Neuronal stem cell (in vitro differentiated cells): ENCODE results near the gene GAS2L1.

Source experiments
- DNase-seq: peaks from one replicate; pipeline ENCODE4 v3.0.0-alpha.2; 2013; ENCODE audit warnings: low spot score
- H2AFZ ChIP-seq: one replicate; pipeline ENCODE4 v1.6.1; 2013; ENCODE audit warnings: mild to moderate bottlenecking, low read length, inconsistent platforms
- H2AK5ac ChIP-seq: 2 replicates; pipeline ENCODE4 v1.6.1; 2013; ENCODE audit warnings: low read depth, mild to moderate bottlenecking, inconsistent platforms, low read length, moderate library complexity, mixed read lengths
- H2BK120ac ChIP-seq: 2 replicates; pipeline ENCODE4 v1.6.1; 2013; ENCODE audit warnings: low read depth, mild to moderate bottlenecking, inconsistent platforms, low read length, moderate library complexity, mixed read lengths
- H2BK12ac ChIP-seq: one replicate; pipeline ENCODE4 v1.6.1; 2013; ENCODE audit warnings: low read length, inconsistent platforms
- H2BK15ac ChIP-seq: 2 replicates; pipeline ENCODE4 v1.6.1; 2013; ENCODE audit warnings: mild to moderate bottlenecking, low read length, inconsistent platforms, mixed read lengths
- H2BK5ac ChIP-seq: one replicate; pipeline ENCODE4 v1.6.1; 2013; ENCODE audit warnings: inconsistent platforms, mild to moderate bottlenecking, low read length, moderate library complexity
- H3K14ac ChIP-seq: one replicate; pipeline ENCODE4 v1.6.1; 2013; ENCODE audit warnings: low read length, inconsistent platforms
- H3K18ac ChIP-seq: 2 replicates; pipeline ENCODE4 v1.6.1; 2013; ENCODE audit warnings: low read length, inconsistent platforms
- H3K23ac ChIP-seq: 2 replicates; pipeline ENCODE4 v1.6.1; 2013; ENCODE audit warnings: low read depth, mild to moderate bottlenecking, mixed read lengths, low read length, inconsistent platforms; ENCODE audit not compliant: poor library complexity
- H3K27ac ChIP-seq: replicated peaks from 3 replicates; pipeline ENCODE4 v1.5.1; 2013; ENCODE audit warnings: low read length, inconsistent platforms
- H3K27me3 ChIP-seq, 3 experiments: 2 replicates each; pipeline ENCODE4 v1.6.1; 2013; ENCODE audit warnings: low read length in 3 of 3, mild to moderate bottlenecking in 2 of 3, inconsistent platforms in 1 of 3, low read depth in 1 of 3, mixed read lengths in 1 of 3, moderate library complexity in 1 of 3; ENCODE audit not compliant: control insufficient read depth in 3 of 3, insufficient read depth in 3 of 3
- H3K36me3 ChIP-seq, 2 donors: replicated peaks in 1 of 2; 2 replicates each; pipeline ENCODE4 v1.6.1; 2013; ENCODE audit warnings: low read length in 2 of 2; ENCODE audit not compliant: control insufficient read depth in 2 of 2, insufficient read depth in 2 of 2
- H3K4ac ChIP-seq: 2 replicates; pipeline ENCODE4 v1.6.1; 2013; ENCODE audit warnings: inconsistent platforms, mild to moderate bottlenecking, low read length, moderate library complexity
- H3K4me1 ChIP-seq, 2 donors: 1 replicate in 1 of 2; 2 replicates in 1 of 2; pipeline ENCODE4 v1.6.1; 2013; ENCODE audit warnings: low read length in 2 of 2, low read depth in 1 of 2; ENCODE audit not compliant: control insufficient read depth in 2 of 2, insufficient read depth in 1 of 2
- H3K4me2 ChIP-seq: one replicate; pipeline ENCODE4 v1.6.1; 2013; ENCODE audit warnings: mild to moderate bottlenecking, low read length, inconsistent platforms; ENCODE audit not compliant: insufficient read depth, poor library complexity, severe bottlenecking
- H3K4me3 ChIP-seq, 2 donors: 2 replicates each; pipeline ENCODE4 v1.5.1; 2013; ENCODE audit warnings: low read length in 2 of 2, mild to moderate bottlenecking in 2 of 2, inconsistent platforms in 1 of 2, moderate library complexity in 1 of 2
- H3K79me1 ChIP-seq: one replicate; pipeline ENCODE4 v1.6.1; 2013; ENCODE audit warnings: low read depth, mild to moderate bottlenecking, inconsistent platforms, low read length, moderate library complexity
- H3K9ac ChIP-seq: one replicate; pipeline ENCODE4 v1.6.1; 2013; ENCODE audit warnings: mild to moderate bottlenecking, low read depth, low read length, inconsistent platforms; ENCODE audit not compliant: poor library complexity
- H3K9me3 ChIP-seq, 2 donors: replicated peaks in 1 of 2; 2 replicates each; pipeline versions ENCODE3 to v1.6.1; 2013; ENCODE audit warnings: low read length in 2 of 2, mild to moderate bottlenecking in 2 of 2, inconsistent platforms in 1 of 2, low read depth in 1 of 2, mixed read lengths in 1 of 2, moderate library complexity in 1 of 2; ENCODE audit not compliant: control insufficient read depth in 2 of 2, insufficient read depth in 1 of 2
- H4K8ac ChIP-seq: one replicate; pipeline ENCODE4 v1.6.1; 2013; ENCODE audit warnings: low read depth, mild to moderate bottlenecking, inconsistent platforms, low read length, moderate library complexity
- H4K91ac ChIP-seq: one replicate; pipeline ENCODE4 v1.6.1; 2013; ENCODE audit warnings: low read length, low read depth, mild to moderate bottlenecking, inconsistent platforms; ENCODE audit not compliant: poor library complexity
- WGBS, 2 donors: extraction: QIAGEN DNeasy Blood & Tissue Kit; methylation state at CpG; one replicate each; pipeline ENCODE4 v1.1.7; 2013; ENCODE audit warnings: missing lambda C conversion rate in 2 of 2, mixed read lengths in 1 of 2; ENCODE audit not compliant: insufficient read length in 2 of 2, insufficient replicate concordance in 1 of 2; ENCODE audit errors: extremely low coverage in 2 of 2; 5-methylcytosine and 5-hydroxymethylcytosine counted together

GAS2L1 gene

DNA sequence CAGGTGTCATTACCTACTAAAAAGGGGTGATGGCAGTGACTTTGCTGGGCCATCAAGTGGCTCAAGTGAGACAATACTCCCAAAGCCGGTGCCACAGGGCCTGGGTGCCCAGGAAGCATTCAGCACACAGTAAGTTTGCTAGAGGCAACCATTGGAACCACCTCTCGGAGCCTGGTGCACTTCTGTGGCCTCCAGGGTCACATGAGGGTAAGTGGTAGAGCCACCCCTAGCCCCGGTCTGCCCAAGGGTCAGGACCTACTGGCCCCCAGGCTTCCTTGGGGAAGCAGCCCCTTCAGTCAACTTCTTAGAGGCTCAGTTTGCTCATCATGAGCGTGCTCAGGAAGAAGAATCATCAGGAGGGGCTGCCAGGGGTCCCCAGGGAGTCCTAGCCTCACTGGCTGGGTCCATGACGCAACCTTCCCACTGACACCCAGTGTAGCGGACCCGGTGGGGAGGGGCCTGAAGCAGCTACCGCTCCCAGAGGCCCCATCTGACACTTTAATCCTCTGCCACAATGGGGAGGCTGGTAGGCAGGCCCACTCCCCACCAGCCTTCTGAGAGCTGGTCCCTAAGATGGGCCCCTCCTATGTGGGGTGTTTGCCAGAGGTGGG, 26.5 kb downstream of the GAS2L1 start:
- Histone ChIP-seq H3K9ac (no peak overlapping the region), H2BK12ac (no peak overlapping the region), H2BK120ac (no peak overlapping the region), H3K27me3 (no peaks in the 10 kb centered on the region), H3K4ac (no peak overlapping the region), H2AK5ac (no peak overlapping the region), H4K8ac (no peak overlapping the region), H3K79me1 (no peaks in the 10 kb centered on the region), H4K91ac (no peak overlapping the region), H3K23ac (no peak overlapping the region), H2AFZ (no peak overlapping the region), H3K4me2 (no peak overlapping the region), H3K27ac (no peak overlapping the region), H3K9me3 (no peaks in the 10 kb centered on the region), H3K4me3 (no peak overlapping the region), H3K18ac (no peak overlapping the region), H2BK15ac (no peak overlapping the region), H3K36me3 (peaks cover 23 to 79% of the 10 kb centered on the region in 2 donors), H3K14ac (no peak overlapping the region), H3K4me1 (peaks cover 4 to 7% of the 10 kb centered on the region in 2 donors), H2BK5ac (no peak overlapping the region)
- DNase-seq = no peak
- no CpG with 5 or more reads among the region's 8 CpGs for WGBS, 2 donors

DNA sequence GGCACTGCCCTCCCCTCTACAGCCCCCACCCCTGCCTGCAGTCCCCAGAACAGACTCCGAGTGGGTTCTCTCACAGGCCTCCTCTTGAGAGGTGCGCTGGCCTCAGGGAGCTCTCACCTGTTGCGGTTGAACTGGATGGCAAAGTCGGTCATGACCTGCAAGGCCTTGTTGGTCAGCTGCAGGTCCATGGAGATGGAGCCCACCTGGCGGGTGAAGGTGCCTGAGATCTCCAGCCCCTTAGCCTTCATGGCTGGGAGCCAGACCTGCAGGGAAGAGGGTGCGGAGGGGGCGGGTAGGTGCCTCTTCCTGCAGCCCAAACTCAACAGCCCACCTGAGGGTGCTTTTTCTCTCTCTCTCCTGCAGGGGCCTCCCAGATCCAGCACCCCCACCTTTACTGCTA, 27.7 kb downstream of the GAS2L1 start:
- no peak overlapping the region for H4K91ac ChIP-seq
- no peak overlapping the region for H2BK5ac ChIP-seq
- peaks cover 4 to 7% of the 10 kb centered on the region in 2 donors for H3K4me1 ChIP-seq
- H2AFZ ChIP-seq = no peak overlapping the region
- H3K4ac ChIP-seq = no peak overlapping the region
- WGBS, 2 donors = no CpG with 5 or more reads among the region's 7 CpGs
- no peak overlapping the region for H2AK5ac ChIP-seq
- H2BK12ac ChIP-seq = no peak overlapping the region
- H3K9me3 ChIP-seq = peaks cover 0 to 2% of the 10 kb centered on the region in 2 donors
- H3K4me3 ChIP-seq = no peak overlapping the region
- H3K79me1 ChIP-seq = no peaks in the 10 kb centered on the region
- no peak for DNase-seq
- no peak overlapping the region for H3K14ac ChIP-seq
- no peak overlapping the region for H3K23ac ChIP-seq
- H3K27me3 ChIP-seq = no peaks in the 10 kb centered on the region
- H4K8ac ChIP-seq = peak overlapping the region; percentile 48
- no peak overlapping the region for H2BK15ac ChIP-seq
- H3K36me3 ChIP-seq = peaks cover 34 to 81% of the 10 kb centered on the region in 2 donors
- no peak overlapping the region for H3K18ac ChIP-seq
- no peak overlapping the region for H3K27ac ChIP-seq
- no peak overlapping the region for H3K9ac ChIP-seq
- no peak overlapping the region for H2BK120ac ChIP-seq
- no peak overlapping the region for H3K4me2 ChIP-seq

- Histone ChIP-seq H2BK5ac (peak overlapping the region; percentile 13), H3K9ac (no peak overlapping the region), H3K18ac (no peak overlapping the region), H3K23ac (peak overlapping the region; percentile 50), H2AFZ (no peak overlapping the region), H3K4ac (no peak overlapping the region), H3K4me2 (no peak overlapping the region), H2BK15ac (no peak overlapping the region), H3K36me3 (peaks cover 34 to 81% of the 10 kb centered on the region in 2 donors), H2AK5ac (no peak overlapping the region), H3K4me3 (peak overlapping the region in 1 of 2 donors; percentile 41), H2BK120ac (no peak overlapping the region), H3K27ac (no peak overlapping the region), H3K14ac (peak overlapping the region; percentile 8), H3K27me3 (no peaks in the 10 kb centered on the region), H4K91ac (no peak overlapping the region), H3K4me1 (peaks cover 4 to 7% of the 10 kb centered on the region in 2 donors), H3K79me1 (no peaks in the 10 kb centered on the region), H4K8ac (no peak overlapping the region), H2BK12ac (no peak overlapping the region), H3K9me3 (peaks cover 0 to 2% of the 10 kb centered on the region in 2 donors)
- no CpG with 5 or more reads among the region's 12 CpGs for WGBS, 2 donors
- no peak for DNase-seq
Observed at GRCh38 chr22:29334696-29335344, 28.4 kb downstream of the GAS2L1 start.

- Histone ChIP-seq H2BK12ac (no peak overlapping the region), H3K18ac (no peak overlapping the region), H3K4me3 (no peak overlapping the region), H3K27ac (no peak overlapping the region), H3K27me3 (no peaks in the 10 kb centered on the region), H3K4me2 (no peak overlapping the region), H3K36me3 (peaks cover 35 to 82% of the 10 kb centered on the region in 2 donors), H3K9me3 (peaks cover 0 to 2% of the 10 kb centered on the region in 2 donors), H2BK5ac (no peak overlapping the region), H2BK120ac (no peak overlapping the region), H3K23ac (no peak overlapping the region), H4K8ac (peak overlapping the region; percentile 30), H3K79me1 (no peaks in the 10 kb centered on the region), H3K9ac (no peak overlapping the region), H2BK15ac (no peak overlapping the region), H3K4ac (no peak overlapping the region), H2AFZ (no peak overlapping the region), H3K4me1 (peaks cover 2 to 6% of the 10 kb centered on the region in 2 donors), H4K91ac (no peak overlapping the region), H3K14ac (no peak overlapping the region), H2AK5ac (no peak overlapping the region)
- no peak for DNase-seq
- WGBS, 2 donors = no CpG with 5 or more reads among the region's 11 CpGs
Observed at GRCh38 chr22:29335656-29336055, 29.2 kb downstream of the GAS2L1 start.
